GM21390 (cell line): ENCODE results near the gene MGP.
A peak's percentile ranks its signal among the peaks of the same experiment; 100 is the strongest.

Experiments
- ATAC-seq: cut with Tn5 transposase; IDR thresholded peaks from one replicate; pipeline ENCODE4 v1.9.1; 2021; ENCODE audit not compliant: unreplicated experiment

MGP gene

DNA sequence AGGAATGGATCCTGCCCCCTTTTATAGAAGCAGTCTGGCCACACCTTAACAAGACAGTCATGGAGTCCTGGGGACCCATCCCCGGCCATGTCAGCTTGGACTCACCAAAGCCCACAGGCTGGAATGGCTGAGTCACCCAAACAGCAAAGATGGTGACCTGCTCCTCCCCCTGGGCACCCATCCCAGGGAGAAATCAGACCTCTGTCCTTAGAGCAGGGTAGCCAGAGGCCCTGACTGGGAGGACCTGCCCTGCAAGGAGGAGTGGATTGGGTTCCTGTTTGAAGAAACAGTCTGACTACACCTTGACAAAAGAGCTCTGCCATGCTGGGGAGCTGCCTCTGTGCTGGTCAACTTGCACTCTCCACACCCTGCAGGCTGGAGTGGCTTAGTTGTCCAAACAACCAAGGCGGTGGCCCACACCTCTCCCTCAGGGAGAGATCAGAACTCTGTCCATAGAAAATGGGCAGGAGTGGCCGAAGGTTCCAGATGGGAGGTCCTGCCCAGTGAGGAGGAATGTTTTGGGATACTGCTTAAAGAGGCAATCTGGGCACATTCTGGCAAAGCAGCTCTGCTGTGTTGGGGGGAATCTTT lies 16.6 kb downstream of the MGP start:
- ATAC-seq = no peak

DNA sequence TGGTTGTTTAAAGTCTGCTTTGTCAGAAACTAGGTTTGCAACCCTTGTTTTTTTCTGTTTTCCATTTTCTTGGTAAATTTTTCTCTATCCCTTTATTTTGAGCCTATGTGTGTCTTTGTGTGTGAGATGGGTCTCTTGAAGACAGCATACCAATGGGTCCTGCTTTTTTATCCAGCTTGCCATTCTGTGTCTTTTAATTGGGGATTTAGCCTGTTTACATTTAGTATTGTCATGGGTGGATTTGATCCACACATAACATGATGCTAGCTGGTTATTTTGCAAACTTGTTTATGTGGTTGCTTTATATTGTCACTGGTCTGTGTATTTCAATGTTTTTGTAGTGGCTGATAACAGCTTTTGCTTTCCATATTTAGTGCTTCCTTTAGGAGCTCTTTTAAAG lies 25.2 kb downstream of the MGP start:
- ATAC-seq = no peak

DNA sequence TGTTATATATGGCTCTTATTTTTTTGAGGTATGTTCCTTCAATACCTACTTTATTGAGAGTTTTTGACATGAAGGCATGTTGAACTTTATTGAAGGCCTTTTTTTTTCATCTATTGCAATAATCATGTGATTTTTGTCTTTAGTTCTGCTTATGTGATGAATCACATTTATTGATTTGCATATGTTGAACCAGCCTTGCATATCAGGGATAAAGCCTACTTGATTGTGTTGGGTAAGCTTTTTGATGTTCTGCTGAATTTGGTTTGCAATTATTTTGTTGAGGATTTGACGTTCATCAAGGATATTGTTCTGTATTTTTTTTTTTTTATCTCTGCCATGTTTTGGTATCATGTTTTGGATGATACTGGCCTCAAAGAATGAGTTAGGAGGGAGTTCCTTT lies 27.1 kb downstream of the MGP start:
- ATAC-seq = no peak

DNA sequence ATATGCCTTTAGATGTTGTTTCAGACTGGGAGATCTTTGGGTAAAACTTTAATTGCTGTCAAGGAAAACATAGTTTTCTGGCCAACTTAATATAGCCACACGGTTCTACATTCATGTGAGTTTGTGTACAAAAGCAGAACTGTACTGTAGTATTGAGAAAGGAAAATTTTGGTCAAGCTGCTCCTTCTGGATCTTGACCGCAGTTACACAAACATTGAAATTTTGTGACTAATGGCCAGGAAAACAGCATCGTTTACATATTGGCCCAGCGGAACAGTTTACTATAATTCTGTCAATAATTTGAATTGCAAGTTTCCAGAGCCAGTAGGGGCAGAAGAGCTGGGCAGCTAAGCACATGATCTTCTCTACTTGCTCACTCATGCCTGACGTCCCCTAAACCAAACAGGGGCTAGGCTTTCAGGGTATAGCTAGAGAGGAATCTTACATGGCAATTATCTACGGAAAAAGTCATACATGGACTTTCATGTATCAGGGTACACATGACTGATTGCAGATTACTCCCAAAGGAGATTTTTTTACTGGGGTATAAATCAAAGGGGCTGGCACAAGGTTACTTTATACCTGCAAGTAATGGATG lies 31.0 kb downstream of the MGP start:
- no peak for ATAC-seq

DNA sequence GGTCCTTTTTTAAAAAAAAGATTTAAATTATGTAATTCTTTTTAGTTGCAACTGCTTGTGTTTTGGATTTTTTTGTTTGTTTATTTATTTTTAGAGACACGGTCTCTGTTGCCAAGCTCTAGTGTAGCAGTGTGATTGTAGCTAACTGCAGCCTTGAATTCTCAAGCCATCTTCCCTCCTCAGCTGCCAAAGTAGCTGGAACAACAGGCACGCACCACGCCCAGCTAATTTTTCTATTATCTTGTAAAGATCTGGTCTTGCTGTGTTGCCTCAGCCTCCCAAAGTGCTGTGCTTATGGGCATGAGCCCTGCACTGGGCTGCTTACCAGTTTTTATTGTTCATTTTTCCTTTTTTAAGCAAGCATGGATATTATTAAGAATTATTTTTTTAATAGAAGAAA lies 31.7 kb downstream of the MGP start:
- ATAC-seq = no peak

DNA sequence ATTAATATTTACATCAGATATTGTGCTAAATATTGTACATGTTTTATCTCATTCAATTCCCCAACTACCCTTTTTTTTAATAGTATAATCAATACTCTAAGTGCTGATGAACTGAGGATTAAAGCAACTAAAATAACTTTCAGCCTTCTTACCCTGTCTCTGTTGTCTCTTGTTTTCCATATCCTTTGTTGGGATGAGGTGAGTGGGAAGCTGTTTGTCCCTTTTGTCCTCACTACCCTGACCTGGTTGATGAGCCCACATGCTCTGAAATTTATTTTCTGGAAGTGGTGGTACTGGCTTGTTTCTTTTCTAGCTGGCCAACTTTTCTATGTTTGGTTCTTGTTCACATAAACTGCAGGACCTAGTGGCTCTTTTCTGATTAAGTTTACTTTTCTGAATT lies 32.8 kb downstream of the MGP start:
- ATAC-seq = no peak

DNA sequence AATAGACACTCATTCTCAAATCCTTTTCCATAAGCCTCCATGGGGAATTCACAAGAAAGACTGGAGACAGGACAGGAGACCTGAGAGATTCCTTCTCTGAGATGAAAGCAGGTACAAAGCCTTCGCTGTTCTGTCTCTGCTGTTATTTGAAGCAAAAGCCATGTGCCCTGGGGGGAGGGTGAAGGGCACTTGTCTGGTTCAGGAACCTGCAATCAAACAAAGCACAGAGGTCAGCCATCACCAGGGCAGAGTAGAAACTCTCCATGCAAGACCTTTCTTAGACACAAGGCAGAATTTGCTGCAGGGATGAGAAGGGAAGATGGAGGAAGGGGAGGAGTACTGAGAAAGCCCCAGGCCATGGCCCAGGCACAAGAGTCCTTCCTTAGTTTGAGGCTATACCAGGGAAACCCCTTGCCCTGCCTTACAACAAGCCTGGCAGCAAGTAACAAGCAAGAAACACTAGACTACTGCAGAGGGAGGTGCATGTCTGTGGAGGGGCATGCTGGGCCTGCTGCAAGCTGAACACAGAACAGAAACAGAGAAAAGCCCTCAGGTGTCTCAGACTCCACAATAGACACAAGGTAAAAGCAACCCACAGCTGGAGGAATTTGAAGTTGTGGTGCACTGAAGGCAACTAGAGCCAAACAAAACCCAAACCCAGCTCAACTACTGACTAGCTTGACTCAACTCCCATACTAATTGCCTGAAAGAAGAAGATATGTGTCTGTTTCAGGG lies 34.6 kb downstream of the MGP start:
- peak; percentile 84 for ATAC-seq

DNA sequence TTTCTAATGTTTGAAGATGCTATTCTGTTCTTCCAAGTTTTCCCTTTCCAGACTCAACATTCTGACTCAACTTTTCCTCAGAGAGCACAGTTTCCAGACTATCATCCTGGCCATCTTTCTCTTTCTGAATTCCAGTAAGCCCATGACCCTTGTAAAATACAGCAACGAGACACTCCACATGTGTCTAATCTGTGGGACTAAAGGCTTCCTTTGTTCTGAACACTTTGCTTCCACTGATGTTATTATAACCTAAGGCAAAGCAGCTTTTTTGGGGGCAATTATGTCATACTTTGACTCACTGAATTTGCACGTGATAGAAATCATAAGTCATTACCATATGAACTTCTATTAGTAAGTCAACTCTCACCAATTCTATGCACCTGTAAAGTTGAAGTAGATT lies 36.0 kb downstream of the MGP start:
- ATAC-seq = no peak

DNA sequence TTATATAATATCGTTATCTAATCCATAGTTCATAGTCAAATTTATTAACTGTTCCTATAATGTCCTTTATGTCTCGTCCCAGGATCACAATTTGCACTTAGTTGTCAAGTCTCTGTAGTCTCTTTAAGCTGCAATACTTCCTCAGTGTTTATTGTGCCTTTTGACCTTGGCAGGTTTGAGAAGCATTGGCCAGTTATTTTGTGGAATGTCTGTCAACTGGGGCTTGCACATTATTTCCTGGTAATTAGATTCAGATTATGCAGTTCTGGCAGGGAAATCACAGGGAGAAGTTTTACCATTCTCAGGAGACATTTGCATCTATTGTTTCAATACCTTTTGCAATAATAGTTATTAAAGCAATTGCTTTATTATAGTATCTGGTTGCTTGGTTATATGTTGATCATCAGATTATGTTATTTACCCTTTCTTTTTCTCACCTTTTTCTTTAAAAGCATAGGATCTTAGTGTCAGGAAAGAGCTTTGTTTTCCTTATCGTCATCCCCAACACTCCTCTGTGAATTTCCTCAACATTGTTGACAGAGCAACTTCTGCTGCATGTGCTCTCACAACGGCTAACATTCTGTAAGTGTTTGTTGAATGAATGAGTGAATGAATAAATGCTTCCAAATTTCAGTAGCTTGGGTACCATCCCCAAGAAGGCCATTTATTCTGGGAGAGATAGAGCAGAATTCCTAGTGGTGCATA lies 38.6 kb downstream of the MGP start:
- no peak for ATAC-seq

DNA sequence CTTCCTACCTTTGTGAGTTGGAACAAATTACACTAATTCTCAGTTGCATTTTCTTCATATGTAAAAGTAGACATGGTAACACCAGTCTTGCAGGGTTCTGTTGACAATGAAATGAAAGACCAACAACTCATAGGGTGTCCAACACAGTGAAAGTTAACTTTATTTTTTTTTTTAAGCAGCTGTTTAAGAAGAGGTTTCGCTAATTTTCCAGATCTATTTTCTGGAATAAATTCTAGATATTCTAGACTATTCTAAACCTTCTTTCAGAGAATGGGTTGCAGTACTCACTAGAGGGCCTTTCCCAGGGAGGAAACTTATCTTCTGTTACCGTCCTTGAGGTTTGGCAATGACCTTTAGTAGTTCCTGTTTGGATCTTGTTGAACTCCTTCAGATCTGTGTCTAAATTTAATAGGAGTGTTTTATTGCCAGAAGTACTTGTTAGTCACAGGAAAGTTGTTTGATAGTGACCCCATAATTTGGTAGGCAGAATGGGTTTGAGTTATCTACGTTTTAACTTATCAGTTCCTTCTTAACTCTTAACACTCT lies 39.5 kb downstream of the MGP start:
- ATAC-seq = no peak

DNA sequence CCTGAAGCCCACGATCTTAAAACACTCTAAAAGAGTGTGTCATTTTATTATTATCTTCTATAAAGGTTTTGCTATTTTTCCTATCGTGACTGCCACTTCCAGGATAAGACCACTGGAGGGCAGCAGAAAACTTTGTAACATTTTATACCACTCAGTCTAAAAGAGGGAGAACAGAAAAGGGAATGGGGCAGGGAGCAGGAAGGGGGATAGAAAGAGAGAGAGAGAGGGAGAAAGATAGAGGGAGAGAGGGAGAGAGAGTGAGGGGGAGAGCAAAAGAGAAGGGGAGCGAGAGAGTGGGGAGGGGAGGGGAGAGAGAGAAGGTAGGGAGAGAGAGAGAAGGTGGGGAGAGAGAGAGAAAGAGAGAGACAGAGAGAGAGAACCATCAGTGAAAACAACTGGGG lies 40.3 kb downstream of the MGP start:
- peak; percentile 67 for ATAC-seq

DNA sequence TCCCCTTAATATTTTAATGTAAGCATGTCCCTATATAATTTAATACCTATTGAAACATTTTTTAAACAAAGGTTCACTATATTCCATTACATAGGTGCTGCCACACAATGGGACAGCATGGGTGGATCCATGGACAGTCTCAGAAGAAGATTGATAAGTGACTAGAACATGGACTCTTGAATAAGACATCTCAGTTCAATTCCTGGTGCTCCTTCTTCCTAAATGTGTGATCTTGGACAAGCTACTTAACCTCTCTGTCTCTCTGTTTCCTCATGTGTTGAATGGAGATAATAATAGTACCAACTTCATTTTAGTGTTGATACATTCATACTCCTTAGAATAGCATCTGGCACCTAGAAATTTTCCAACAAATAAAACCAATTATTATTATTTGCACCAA lies 41.3 kb downstream of the MGP start:
- ATAC-seq = no peak

DNA sequence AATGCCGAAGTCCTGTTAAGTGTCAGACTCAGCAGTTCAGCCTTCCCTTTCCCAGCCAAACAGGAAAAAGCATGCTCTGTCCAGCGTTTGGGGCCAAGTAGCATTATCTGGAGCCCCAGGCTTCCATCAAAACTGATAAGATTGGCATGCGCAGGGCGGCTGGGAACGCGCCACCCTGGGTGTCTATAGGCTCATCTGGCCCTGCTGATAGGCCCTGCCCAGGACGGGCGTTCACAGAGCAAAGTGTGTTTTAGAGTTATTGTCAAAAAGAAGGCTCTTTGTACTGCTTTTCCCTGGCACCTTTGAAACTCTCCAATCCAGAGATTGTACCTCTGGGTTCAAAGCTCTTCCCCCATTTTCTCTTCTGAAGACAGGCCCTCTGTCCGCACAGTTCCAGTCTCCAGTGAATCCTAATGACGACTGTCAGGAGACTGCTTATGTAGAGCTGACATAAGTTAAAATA lies 42.2 kb downstream of the MGP start, which contains the start of gene ART4:
Gene ART4, minus strand, starts transcription at position 102 of the 463 bp plus-strand sequence. CDS start 413 bp downstream, outside the sequence.
- no peak for ATAC-seq

DNA sequence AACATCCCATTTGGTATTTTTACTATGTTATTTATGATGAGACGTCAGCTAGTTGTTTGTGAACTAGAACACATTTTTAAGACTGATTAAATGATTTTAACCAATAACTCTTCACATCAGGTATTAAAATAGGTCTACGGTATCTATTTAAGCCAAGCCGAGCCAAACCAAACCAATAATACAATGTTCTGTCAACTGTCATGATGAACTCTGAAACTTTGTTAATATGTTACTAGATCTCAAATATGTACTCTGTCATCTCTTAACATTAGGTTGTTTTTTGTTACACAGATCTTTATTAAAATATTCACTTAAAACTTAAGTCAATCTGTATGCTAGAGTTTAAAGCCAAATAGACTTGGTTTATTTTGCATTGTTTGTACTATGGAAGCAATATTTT lies 43.3 kb downstream of the MGP start:
- no peak for ATAC-seq

DNA sequence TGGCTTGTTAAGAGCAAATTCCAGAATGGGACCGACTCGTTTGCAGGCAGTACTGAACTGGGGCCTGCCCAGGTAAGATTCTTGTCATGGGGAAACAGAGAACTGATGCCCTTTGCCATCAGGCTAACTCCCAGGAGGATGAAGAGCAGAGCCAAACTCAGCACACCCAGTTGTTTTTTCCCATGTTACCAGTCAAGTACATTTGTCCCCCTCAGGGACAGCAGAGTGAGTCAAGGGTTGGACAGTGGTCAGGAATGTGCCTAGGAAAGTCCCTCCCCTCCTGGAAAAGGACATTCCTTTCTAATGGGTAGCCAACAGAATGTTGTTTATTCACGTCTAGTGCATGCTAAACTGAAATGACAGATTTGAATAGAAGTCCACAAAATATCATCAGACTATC lies 43.9 kb downstream of the MGP start:
- ATAC-seq = no peak

DNA sequence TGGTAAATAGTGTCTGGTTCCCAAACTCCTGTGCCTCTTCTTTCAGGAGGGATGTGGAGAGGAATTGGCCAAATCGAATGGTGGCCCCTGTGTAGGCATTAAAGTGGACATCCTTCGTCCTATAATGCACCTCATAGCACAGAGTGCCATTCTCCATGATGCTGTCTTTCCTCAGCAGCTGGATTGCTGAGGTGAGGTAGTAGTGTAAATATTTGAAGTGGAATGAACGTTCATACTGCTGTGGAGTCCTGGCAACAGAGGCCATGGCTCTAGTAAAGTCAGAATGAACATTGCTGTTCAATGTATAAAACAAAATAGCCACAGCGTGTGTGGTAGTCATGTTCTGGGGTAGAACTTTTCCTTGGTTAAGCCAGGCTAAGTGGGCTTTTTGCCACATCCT lies 45.0 kb downstream of the MGP start:
- no peak for ATAC-seq

DNA sequence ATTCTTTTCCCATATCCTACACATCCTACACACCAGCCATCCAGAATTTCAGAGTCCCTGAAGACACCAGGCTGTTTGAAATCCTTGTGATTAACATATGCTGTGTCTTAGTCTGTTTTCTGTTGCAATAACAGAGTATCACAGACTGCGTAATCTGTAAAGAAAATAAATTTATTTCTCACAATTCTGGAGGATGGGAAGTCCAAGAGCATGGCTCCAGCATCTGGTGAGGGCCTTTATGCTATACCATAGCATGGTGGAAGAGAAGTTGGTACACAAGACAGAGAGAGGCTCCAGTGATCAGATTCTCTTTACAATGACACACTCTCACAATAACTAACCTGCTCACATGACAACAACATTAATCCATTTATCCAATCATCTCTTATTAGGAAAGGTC lies 46.4 kb downstream of the MGP start:
- no peak for ATAC-seq

DNA sequence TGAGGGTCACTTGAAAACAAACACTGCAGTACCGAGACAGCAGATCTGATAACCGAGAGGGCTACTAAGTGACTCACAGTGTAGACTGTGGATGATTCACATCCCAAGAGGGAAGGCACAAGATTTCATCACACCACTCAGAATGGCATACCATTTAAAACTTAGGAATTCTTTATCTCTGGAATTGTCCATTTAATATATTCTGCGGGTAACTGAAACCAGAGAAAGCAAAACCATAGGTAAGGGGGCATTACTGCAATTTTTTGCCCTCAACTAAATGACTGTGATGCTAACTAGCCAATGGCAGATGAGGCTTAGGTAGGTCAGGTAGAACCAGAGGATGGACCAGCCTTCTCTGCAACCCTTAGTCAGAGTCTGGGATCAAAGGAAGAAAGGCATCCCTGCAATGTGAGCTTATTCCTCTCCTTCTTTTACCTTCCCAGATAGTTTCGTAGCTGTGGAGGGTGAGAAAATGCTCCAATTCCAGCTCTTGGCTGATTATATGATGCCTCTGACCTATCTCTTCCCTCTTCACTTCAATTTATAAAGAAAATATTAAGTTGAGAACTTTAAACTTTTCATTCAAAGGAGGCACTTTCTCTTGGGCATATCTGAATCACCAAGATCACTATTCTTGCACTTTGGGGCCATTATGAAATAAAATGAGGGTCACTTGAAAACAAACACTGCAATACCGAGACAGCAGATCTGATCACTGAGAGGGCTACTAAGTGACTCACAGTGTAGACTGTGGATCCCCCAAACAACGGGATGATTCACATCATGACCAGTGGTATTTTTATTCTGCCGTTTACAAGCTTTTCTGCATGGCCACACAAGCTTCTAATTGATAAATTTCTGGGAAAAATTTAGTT lies 49.1 kb downstream of the MGP start:
- no peak for ATAC-seq

DNA sequence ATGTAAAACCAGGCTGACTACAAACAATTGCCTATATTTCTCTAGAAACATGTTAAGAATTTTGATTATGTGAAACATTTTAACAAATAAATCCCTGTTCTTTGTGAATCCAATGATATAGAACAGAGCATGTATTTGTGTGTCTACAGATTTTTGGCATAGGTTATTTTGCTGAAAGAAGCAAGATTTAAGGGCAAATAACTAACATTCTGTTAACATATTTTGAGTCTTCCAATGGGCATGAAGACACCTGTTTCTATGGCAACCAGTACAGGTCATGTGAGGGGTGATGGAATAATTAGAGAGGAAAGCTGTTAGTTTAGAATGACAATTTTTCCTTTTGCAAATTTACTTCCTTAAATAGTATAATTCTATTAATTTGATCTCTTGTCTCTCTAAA lies 51.1 kb downstream of the MGP start:
- no peak for ATAC-seq

DNA sequence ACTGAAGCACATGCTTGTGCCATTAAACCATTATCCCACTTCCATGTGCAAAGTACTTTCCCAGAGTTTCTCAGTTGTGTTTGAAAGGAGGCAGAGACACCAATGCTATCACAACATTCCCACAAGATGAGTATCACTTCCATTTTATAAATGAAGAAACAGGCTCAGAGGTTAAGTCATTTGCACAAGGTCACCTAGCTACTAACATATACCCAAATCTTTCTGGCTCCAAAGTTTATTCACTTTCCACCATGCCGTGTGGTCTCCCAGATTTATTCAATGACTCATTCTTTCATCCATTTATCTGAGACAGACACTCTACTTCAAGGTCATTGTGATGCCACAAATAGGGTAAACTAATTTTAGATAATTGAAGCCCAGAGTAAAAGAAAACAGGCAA lies 51.7 kb downstream of the MGP start:
- no peak for ATAC-seq

DNA sequence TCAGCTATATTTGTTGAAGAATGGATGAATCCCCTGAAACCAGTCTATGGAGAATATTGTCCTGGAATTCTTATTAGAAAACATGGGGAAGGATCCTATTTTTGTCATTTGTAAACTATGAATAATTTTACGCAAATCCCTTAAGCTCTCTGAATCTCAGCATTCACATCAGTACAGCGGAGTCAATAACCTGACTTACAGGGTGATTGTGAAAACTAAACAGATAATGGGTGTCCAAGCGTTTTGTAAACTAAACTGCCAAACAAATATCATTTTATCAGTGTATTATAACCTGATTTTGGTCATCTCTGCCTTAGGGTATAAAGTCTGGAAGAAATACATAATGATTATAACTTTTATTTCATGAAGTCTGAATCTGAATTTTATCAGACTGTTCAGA lies 52.3 kb downstream of the MGP start:
- ATAC-seq = no peak
